SK-N-SH (cell line): ENCODE results near the gene RPL12. TPM values are rescaled to one million over a fixed set of nuclear protein-coding genes. Genes with fewer than 3 reads are reported as not detected.

Experiments used
- CTCF ChIA-PET: fragments of 300-600, 350-600 bp; formaldehyde crosslinking; extraction: SDS; loops from one replicate; lab custom pipeline; 2021; lab: Yijun Ruan, JAX
- POLR2A ChIA-PET: fragments of 350-600 bp; sonication (Branson Sonifier 250); formaldehyde crosslinking; extraction: SDS; loops from one replicate; lab custom pipeline; 2020; ENCODE audit warnings: antibody characterized with exemption, inconsistent platforms; lab: Yijun Ruan, JAX
- DNase-seq: peaks from one replicate; pipeline ENCODE4 v3.0.0; 2012
- H2AFZ ChIP-seq: fragments of 200-600 bp; sonication (generic); 2 replicates; pipeline ENCODE4 v1.8.1; 2016; ENCODE audit warnings: antibody characterized with exemption, mild to moderate bottlenecking, low read depth
- H3F3A ChIP-seq: fragments of 200-600 bp; sonication (generic); replicated peaks from 2 replicates; pipeline ENCODE3; 2016; ENCODE audit warnings: antibody characterized with exemption, mild to moderate bottlenecking; ENCODE audit not compliant: insufficient read depth
- H3K27ac ChIP-seq, 2 experiments: fragments of 200-500 bp in 1 of 2; fragments of 200-600 bp in 1 of 2; sonication (Bioruptor generic) in 1 of 2; sonication (generic), shearing (Covaris generic) in 1 of 2; 2 replicates each; pipeline versions ENCODE4 v1.5.1 to v1.6.1; 2014 to 2016; ENCODE audit warnings: low read depth in 2 of 2, inconsistent platforms in 1 of 2, low read length in 1 of 2, mild to moderate bottlenecking in 1 of 2, mixed read lengths in 1 of 2
- H3K27me3 ChIP-seq: fragments of 200-600 bp; sonication (generic), shearing (Covaris generic); 2 replicates; pipeline ENCODE4 v1.6.1; 2016; ENCODE audit warnings: mixed run types; ENCODE audit not compliant: insufficient read depth
- H3K36me3 ChIP-seq, 2 experiments: fragments of 200-500 bp in 1 of 2; fragments of 200-600 bp in 1 of 2; sonication (Bioruptor generic) in 1 of 2; sonication (generic) in 1 of 2; replicated peaks in 1 of 2; 2 replicates each; pipeline versions ENCODE3 to v1.5.1; 2014 to 2016; ENCODE audit warnings: low read length in 1 of 2, mild to moderate bottlenecking in 1 of 2; ENCODE audit not compliant: insufficient read depth in 2 of 2, control insufficient read depth in 1 of 2
- H3K4me1 ChIP-seq, 2 experiments: fragments of 200-500 bp in 1 of 2; fragments of 200-600 bp in 1 of 2; sonication (Bioruptor generic) in 1 of 2; sonication (generic), shearing (Covaris generic) in 1 of 2; 2 replicates each; pipeline versions ENCODE4 v1.5.1 to v1.6.1; 2014 to 2016; ENCODE audit warnings: low read depth in 1 of 2, low read length in 1 of 2, mixed run types in 1 of 2; ENCODE audit not compliant: insufficient read depth in 2 of 2, control insufficient read depth in 1 of 2
- H3K4me2 ChIP-seq: fragments of 200-600 bp; sonication (generic), shearing (Covaris generic); 2 replicates; pipeline ENCODE4 v1.6.1; 2017; ENCODE audit warnings: mixed run types
- H3K4me3 ChIP-seq, 2 experiments: fragments of 200-500 bp in 1 of 2; fragments of 200-600 bp in 1 of 2; sonication (Bioruptor generic) in 1 of 2; sonication (generic), shearing (Covaris generic) in 1 of 2; 2 replicates each; pipeline versions ENCODE4 v1.5.1 to v1.8.1; 2014 to 2016; ENCODE audit warnings: low read depth in 2 of 2, inconsistent platforms in 1 of 2, low read length in 1 of 2, mild to moderate bottlenecking in 1 of 2, mixed read lengths in 1 of 2, moderate library complexity in 1 of 2
- H3K79me2 ChIP-seq: fragments of 200-600 bp; sonication (generic); 2 replicates; pipeline ENCODE4 v1.8.1; 2017; ENCODE audit warnings: mild to moderate bottlenecking; ENCODE audit not compliant: insufficient read depth
- H3K9ac ChIP-seq: fragments of 200-600 bp; sonication (generic); 2 replicates; pipeline ENCODE4 v1.6.1; 2017; ENCODE audit warnings: mixed run types
- H3K9me2 ChIP-seq: fragments of 200-600 bp; sonication (generic); 2 replicates; pipeline ENCODE4 v1.6.1; 2017; ENCODE audit warnings: mixed run types
- H3K9me3 ChIP-seq: fragments of 200-600 bp; sonication (generic); 2 replicates; pipeline ENCODE4 v1.6.1; 2017; ENCODE audit warnings: mixed run types, mild to moderate bottlenecking, moderate library complexity
- H4K20me1 ChIP-seq: fragments of 200-600 bp; sonication (generic); 2 replicates; pipeline ENCODE4 v1.6.1; 2017; ENCODE audit warnings: mild to moderate bottlenecking, mixed run types; ENCODE audit not compliant: insufficient read depth
- CHD2 ChIP-seq: fragments of 150-350 bp; IDR thresholded peaks from 2 replicates; pipeline ENCODE4 v1.6.1; 2018; ENCODE audit warnings: low read length; ENCODE audit not compliant: partially characterized antibody
- FOSL2 ChIP-seq: IDR thresholded peaks from 2 replicates; pipeline ENCODE4 v1.4.0; 2012; ENCODE audit warnings: low read depth, mild to moderate bottlenecking, moderate library complexity, borderline replicate concordance
- JUND ChIP-seq: IDR thresholded peaks from 2 replicates; pipeline ENCODE4 v1.4.0; 2012
- MAX ChIP-seq: IDR thresholded peaks from 2 replicates; pipeline ENCODE4 v1.4.0; 2012; ENCODE audit warnings: low read depth
- MEF2A ChIP-seq: IDR thresholded peaks from 2 replicates; pipeline ENCODE4 v1.4.0; 2012; ENCODE audit warnings: low read depth, borderline replicate concordance
- RAD21 ChIP-seq: IDR thresholded peaks from 2 replicates; pipeline ENCODE4 v1.6.1; 2012; ENCODE audit warnings: mild to moderate bottlenecking, low read length
- RFX5 ChIP-seq: IDR thresholded peaks from 2 replicates; pipeline ENCODE4 v1.6.1; 2012; ENCODE audit warnings: mild to moderate bottlenecking, improper control_type of control experiment, low read length
- WGBS: methylation state at CpG from one replicate; pipeline ENCODE4 v1.1.6; 2017; ENCODE audit warnings: low lambda C conversion rate; 5-methylcytosine and 5-hydroxymethylcytosine counted together
- polyA plus RNA-seq, 3 experiments: library from polyadenylated mRNA; depleted of rRNA; stranded (reverse); fragments of >200 nt; gene quantifications; 2 replicates each; pipeline ENCODE4 v1.2.3, GENCODE V29; 2012
- TF ChIP-seq, protein P1 (sequence below): IDR thresholded peaks from 2 replicates; pipeline ENCODE4 v1.6.1; 2012; ENCODE audit warnings: mild to moderate bottlenecking, low read depth, low read length, moderate library complexity

Gene RPL12
- polyA plus RNA-seq, 1 of the 3 experiments (the other 2 are of a cell fraction): 3,270 TPM

DNA sequence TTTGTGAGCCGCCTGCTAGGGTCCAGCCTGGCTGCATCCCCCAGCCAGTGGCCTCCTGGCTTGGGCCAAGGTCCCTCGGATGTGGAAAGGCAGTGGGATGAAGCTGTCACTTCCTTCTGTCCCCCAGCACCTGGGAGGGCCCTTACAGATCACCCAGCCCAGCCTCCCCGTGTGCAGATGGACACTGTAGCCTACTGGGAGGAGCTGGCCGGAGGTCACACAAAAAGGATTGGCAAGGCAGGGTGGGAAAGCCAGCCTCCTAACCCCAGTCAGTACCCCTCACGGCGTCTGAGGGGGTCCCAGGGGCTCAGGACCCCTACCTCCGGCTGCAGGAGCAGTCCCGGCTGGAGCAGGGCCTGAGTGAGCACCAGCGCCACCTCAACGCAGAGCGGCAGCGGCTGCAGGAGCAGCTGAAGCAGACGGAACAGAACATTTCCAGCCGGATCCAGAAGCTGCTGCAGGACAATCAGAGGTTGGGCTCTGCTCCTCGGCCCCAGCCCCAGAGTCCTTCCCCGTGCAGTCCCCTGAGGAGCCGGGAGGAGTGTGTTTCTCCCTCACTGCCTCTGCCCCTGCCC lies 28.4 kb upstream of the RPL12 start:
- ChIA-PET POLR2A (no interaction called here), CTCF (interaction anchor here (0.8 to 2.0 kb wide), 3 partner anchors 9 to 24 kb away, joined by 3 to 5 read pairs (median 4); no protein-coding TSS in a partner anchor)
- Histone ChIP-seq H3K9ac (no peak overlapping the region), H3K79me2 (no peaks in the 10 kb centered on the region), H3K27ac (no peak overlapping the region), H3K27me3 (no peaks in the 10 kb centered on the region), H3K4me3 (no peak overlapping the region), H4K20me1 (no peaks in the 10 kb centered on the region), H3K9me3 (no peaks in the 10 kb centered on the region), H3K4me2 (no peak overlapping the region), H2AFZ (no peak overlapping the region), H3F3A (no peaks in the 10 kb centered on the region), H3K9me2 (no peaks in the 10 kb centered on the region), H3K4me1 (no peaks in the 10 kb centered on the region), H3K36me3 (peaks cover 21% of the 10 kb centered on the region in 2 experiments)
- WGBS: 95% methylated on average over 5 of the region's 17 CpGs
- DNase-seq: no peak
- TF ChIP-seq MAX: no peak

- Histone ChIP-seq H3K9me2 (no peaks in the 10 kb centered on the region), H3K36me3 (peaks cover 12 to 15% of the 10 kb centered on the region in 2 experiments), H3K4me3 (no peak overlapping the region), H3K27me3 (no peaks in the 10 kb centered on the region), H3K4me2 (no peak overlapping the region), H3K9me3 (no peaks in the 10 kb centered on the region), H3K79me2 (no peaks in the 10 kb centered on the region), H4K20me1 (no peaks in the 10 kb centered on the region)
- CTCF ChIA-PET: interaction anchor here (2.4 kb wide), 1 partner anchor 30 kb away, joined by 7 read pairs; no protein-coding TSS in a partner anchor
- 93% methylated on average over 4 of the region's 5 CpGs for WGBS
- TF ChIP-seq FOSL2 (no peak), RAD21 (no peak), MEF2A (no peak), RFX5 (no peak), JUND (no peak), CHD2 (no peak)
- TF ChIP-seq, protein P1, sequence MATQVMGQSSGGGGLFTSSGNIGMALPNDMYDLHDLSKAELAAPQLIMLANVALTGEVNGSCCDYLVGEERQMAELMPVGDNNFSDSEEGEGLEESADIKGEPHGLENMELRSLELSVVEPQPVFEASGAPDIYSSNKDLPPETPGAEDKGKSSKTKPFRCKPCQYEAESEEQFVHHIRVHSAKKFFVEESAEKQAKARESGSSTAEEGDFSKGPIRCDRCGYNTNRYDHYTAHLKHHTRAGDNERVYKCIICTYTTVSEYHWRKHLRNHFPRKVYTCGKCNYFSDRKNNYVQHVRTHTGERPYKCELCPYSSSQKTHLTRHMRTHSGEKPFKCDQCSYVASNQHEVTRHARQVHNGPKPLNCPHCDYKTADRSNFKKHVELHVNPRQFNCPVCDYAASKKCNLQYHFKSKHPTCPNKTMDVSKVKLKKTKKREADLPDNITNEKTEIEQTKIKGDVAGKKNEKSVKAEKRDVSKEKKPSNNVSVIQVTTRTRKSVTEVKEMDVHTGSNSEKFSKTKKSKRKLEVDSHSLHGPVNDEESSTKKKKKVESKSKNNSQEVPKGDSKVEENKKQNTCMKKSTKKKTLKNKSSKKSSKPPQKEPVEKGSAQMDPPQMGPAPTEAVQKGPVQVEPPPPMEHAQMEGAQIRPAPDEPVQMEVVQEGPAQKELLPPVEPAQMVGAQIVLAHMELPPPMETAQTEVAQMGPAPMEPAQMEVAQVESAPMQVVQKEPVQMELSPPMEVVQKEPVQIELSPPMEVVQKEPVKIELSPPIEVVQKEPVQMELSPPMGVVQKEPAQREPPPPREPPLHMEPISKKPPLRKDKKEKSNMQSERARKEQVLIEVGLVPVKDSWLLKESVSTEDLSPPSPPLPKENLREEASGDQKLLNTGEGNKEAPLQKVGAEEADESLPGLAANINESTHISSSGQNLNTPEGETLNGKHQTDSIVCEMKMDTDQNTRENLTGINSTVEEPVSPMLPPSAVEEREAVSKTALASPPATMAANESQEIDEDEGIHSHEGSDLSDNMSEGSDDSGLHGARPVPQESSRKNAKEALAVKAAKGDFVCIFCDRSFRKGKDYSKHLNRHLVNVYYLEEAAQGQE: no peak
- TF ChIP-seq, all 33 proteins: peak for 0
- H3K27ac ChIP-seq: no peak overlapping the region
- no peaks in the 10 kb centered on the region for H3K4me1 ChIP-seq
- no peak overlapping the region for H2AFZ ChIP-seq
- POLR2A ChIA-PET: no interaction called here
- H3K9ac ChIP-seq: no peak overlapping the region
- H3F3A ChIP-seq: no peaks in the 10 kb centered on the region
- no peak for DNase-seq
These were observed 23.4 kb upstream of the RPL12 start for GRCh38 chr9:127474592-127474991.
